GM12873 (cell line): Measurements from ENCODE around the gene CASK.

Experiments used
- CTCF ChIP-seq: IDR thresholded peaks from 2 replicates; pipeline ENCODE4 v1.5.1; 2012; ENCODE audit warnings: low read depth, mild to moderate bottlenecking, moderate library complexity, low read length, control low read depth; ENCODE audit not compliant: insufficient read depth; ENCODE audit errors: missing control alignments

CASK gene

GRCh38 chrX:41693024-41693423, 230.3 kb downstream of the CASK start:
- no peak for TF ChIP-seq CTCF

GRCh38 chrX:41692162-41692749, 231.1 kb downstream of the CASK start:
- no peak for TF ChIP-seq CTCF

- TF ChIP-seq CTCF = no peak
Observed at GRCh38 chrX:41689711-41690110, 233.6 kb downstream of the CASK start.

- no peak for TF ChIP-seq CTCF
Observed at GRCh38 chrX:41688835-41689234, 234.5 kb downstream of the CASK start, which contains the start of gene GPR34. TSS of gene GPR34 (plus strand) at chrX:41688973. CDS start at chrX:41695634, 6,661 bp downstream.

GRCh38 chrX:41688156-41688555, 235.2 kb downstream of the CASK start:
- no peak for TF ChIP-seq CTCF

- no peak for TF ChIP-seq CTCF
Observed at GRCh38 chrX:41686788-41687187, 236.6 kb downstream of the CASK start.

- no peak for TF ChIP-seq CTCF
Observed at GRCh38 chrX:41684940-41685339, 238.4 kb downstream of the CASK start.
